Lower lobe of right lung (tissue), 2 donors: ENCODE measurements around the gene CELSR1. TPM values are rescaled to one million over a fixed set of nuclear protein-coding genes. Genes with fewer than 3 reads are reported as not detected.
A peak's percentile ranks its signal among the peaks of the same experiment; 100 is the strongest.

Experiments used
- ATAC-seq, 2 donors: fragments of 200-7000 bp; cut with Tn5 transposase; one replicate each; pipeline ENCODE4 v1.9.1; 2020 to 2022; ENCODE audit warnings: mild to moderate bottlenecking in 2 of 2, moderate library complexity in 2 of 2
- DNase-seq: peaks from one replicate; pipeline ENCODE4 v3.0.0-alpha.2; 2020
- H3K27ac ChIP-seq: fragments of 200-600 bp; one replicate; pipeline ENCODE4 v1.8.0; 2022
- H3K27me3 ChIP-seq: fragments of 200-600 bp; one replicate; pipeline ENCODE4 v1.8.0; 2022; ENCODE audit warnings: low read depth
- H3K36me3 ChIP-seq: fragments of 200-600 bp; one replicate; pipeline ENCODE4 v1.8.0; 2022; ENCODE audit warnings: mild to moderate bottlenecking
- H3K4me1 ChIP-seq: fragments of 200-600 bp; one replicate; pipeline ENCODE4 v1.8.0; 2022
- H3K4me3 ChIP-seq: fragments of 200-600 bp; one replicate; pipeline ENCODE4 v1.8.0; 2022; ENCODE audit warnings: mild to moderate bottlenecking
- H3K9me3 ChIP-seq: fragments of 200-600 bp; one replicate; pipeline ENCODE4 v1.8.0; 2022
- intact Hi-C: fragments of 100-400 bp; cut with DNase I; formaldehyde crosslinking; loops from one replicate; pipeline ENCODE4 v1.11.0; 2022
- total RNA-seq: library from RNA; stranded (reverse); fragmentation: NEBNext Ultra II Directional; extraction: Animal tissue kit (Norgen Biotek cat#: 25700); gene quantifications from one replicate; pipeline ENCODE4 v1.2.1, GENCODE V29; 2021
- TF ChIP-seq, protein P1 (sequence below): fragments of 200-600 bp; IDR thresholded peaks from one replicate; pipeline ENCODE4 v1.8.0; 2022; ENCODE audit warnings: antibody characterized with exemption, mild to moderate bottlenecking
- donor health status: DM: no; HTN: yes; CAD: no; lungs with severe emphysema.

Gene CELSR1
- total RNA-seq, 1 donor from 2014 or later = 51.8 TPM

DNA sequence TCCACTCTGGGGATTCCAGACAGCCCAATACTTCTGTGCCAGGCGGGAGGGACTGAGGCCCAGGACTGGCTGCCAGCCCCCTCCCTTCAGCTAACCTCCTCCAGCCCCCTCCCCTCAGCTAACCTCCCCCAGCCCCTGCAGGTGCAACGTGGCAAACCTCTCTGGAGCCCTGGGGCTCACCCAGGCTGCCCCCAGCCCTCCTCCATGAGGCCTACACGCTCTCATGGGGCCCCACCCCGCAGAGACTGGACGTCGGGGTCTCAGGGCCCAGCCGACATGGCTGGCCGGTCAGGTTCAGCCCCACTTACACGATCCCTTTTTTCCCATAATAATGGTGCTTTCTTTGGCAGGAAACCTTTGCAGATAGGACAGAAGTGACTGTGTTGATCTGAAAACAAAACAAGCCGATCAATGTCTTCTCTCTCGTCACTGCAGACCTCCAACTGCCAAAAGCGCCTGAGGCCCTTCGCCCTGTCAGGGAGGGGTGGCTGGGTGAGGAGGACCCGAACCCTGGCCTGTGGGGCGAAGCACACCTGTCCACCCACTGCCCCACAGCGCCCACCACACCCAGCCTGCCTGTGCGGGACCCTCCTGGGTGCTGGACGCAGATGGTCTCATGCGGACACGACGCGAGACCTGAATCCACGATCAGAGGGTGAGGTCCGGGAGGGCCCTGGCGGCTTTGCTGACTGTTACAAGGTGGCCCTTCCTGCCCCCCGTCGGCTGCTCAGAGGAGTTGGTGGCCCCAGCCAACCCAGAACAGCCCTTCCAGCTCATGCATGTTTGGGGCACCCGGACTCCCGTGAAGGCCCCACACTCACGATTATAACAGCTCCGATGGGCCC lies 168.3 kb downstream of the CELSR1 start:
- Histone ChIP-seq H3K4me1 (peaks cover 4% of the 10 kb centered on the region), H3K9me3 (no peaks in the 10 kb centered on the region), H3K36me3 (peaks cover 17% of the 10 kb centered on the region), H3K4me3 (no peak overlapping the region), H3K27me3 (peaks cover 16% of the 10 kb centered on the region), H3K27ac (no peak overlapping the region)
- intact Hi-C loops = loop anchor here (10.0 kb wide), 1 partner anchor 176 kb away; no protein-coding TSS in a partner anchor
- ATAC-seq = no peak
- TF ChIP-seq, protein P1, sequence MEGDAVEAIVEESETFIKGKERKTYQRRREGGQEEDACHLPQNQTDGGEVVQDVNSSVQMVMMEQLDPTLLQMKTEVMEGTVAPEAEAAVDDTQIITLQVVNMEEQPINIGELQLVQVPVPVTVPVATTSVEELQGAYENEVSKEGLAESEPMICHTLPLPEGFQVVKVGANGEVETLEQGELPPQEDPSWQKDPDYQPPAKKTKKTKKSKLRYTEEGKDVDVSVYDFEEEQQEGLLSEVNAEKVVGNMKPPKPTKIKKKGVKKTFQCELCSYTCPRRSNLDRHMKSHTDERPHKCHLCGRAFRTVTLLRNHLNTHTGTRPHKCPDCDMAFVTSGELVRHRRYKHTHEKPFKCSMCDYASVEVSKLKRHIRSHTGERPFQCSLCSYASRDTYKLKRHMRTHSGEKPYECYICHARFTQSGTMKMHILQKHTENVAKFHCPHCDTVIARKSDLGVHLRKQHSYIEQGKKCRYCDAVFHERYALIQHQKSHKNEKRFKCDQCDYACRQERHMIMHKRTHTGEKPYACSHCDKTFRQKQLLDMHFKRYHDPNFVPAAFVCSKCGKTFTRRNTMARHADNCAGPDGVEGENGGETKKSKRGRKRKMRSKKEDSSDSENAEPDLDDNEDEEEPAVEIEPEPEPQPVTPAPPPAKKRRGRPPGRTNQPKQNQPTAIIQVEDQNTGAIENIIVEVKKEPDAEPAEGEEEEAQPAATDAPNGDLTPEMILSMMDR = no peak
- no peak for DNase-seq

DNA sequence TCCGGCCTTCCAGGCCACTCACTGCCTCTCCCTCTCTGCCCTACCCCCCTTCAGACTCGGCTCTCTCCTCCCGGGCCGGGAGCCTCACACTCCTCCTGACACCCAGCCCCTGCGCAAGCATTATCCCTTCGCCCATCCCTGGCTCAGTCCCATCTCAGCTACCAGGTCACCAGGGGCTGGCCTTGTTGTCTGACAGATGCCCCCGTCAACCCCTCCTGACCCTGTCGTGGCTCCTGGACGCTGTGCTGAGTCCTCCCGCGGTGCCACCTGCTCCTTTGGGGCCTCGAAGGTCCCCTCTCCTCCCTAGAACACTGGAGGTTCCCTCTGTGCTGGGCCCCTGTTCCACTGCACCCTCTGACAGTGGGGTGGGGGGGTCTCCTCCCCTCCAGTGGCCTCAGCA lies 169.0 kb downstream of the CELSR1 start:
- intact Hi-C loops = loop anchor here (10.0 kb wide), 1 partner anchor 176 kb away; no protein-coding TSS in a partner anchor
- DNase-seq = peak; percentile 36
- no peak overlapping the region for H3K27ac ChIP-seq

DNA sequence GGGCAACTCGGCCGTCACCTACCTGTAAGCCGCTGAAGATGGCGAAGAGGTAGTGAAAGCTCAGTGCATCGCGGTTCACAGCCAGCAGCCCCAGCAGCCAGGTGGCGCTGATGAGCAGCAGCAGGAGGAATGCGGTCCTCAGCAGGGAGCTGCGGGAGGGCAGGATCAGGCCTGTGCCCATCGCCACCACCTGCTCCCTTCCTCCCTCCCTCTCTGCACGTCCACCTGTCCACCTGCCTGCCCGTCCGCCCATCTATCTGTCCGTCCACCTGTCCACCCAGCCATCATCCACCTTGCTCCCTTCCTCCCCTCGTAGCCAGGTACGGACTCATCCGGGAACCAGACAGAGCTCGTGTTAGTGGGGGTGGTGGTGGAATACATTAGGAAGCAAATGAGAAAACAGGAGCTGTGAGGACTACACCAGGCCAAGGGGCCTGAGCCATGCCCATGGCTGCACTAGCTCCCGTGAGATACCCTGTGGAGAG lies 169.7 kb downstream of the CELSR1 start:
- peaks cover 30% of the 10 kb centered on the region for H3K36me3 ChIP-seq
- H3K27me3 ChIP-seq = peaks cover 16% of the 10 kb centered on the region
- TF ChIP-seq, protein P1 = peak; percentile 87
- intact Hi-C loops = loop anchor here (10.0 kb wide), 1 partner anchor 177 kb away; no protein-coding TSS in a partner anchor
- no peaks in the 10 kb centered on the region for H3K4me1 ChIP-seq
- ATAC-seq (peak; percentile 77 to 86), DNase-seq (peak; percentile 82)
- H3K4me3 ChIP-seq = no peak overlapping the region
- no peaks in the 10 kb centered on the region for H3K9me3 ChIP-seq
- no peak overlapping the region for H3K27ac ChIP-seq

More for the DNA sequence above, 169.0 kb downstream of the CELSR1 start:
- Histone ChIP-seq H3K27me3 (peaks cover 16% of the 10 kb centered on the region), H3K4me1 (no peaks in the 10 kb centered on the region), H3K4me3 (no peak overlapping the region), H3K36me3 (peaks cover 24% of the 10 kb centered on the region), H3K9me3 (no peaks in the 10 kb centered on the region)
- no peak for ATAC-seq
- TF ChIP-seq, protein P1 = no peak

DNA sequence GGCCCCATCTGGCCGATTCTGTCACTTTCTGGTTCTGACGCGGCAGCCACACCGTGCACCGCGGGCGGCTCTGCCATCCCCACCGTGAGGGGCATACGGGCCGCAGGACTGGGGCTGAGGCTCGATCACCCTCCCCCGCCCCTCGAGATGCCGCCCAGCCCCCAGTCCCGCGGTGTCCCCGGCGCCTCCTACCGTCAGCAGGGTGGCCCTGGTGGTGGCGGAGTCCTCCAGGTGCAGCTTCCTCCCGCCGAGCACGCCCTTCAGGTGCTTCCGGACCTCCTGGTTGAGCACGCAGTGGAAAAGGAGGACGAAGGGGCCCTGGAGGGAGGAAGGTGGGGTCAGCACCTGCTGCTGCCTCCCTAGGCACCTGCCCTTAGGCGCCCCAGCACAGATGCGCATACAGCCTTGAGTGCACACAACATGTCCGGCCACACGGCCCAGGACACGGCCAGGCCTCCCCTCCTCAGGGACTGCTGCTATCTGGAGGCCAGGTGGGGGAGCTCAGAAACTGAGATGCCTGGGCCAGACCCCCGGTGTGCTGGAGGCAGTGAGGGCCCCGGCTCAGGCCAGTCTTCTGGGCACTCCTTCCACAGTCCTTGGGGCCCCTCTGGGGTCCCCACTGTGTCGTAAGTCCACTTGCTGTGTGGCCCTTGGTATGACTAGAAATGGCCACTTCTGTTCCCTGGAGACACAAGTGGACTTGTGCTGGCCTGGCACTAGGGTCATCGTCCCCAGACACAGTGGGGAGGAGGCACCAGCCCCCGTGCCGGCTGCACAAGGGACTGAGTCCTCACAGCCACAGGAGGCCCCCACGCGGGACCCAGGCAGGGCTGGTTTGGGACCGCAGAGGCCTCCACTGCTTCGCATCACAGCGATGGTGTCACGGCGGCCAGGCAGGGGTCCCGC lies 170.4 kb downstream of the CELSR1 start:
- TF ChIP-seq, protein P1 = no peak
- Histone ChIP-seq H3K27me3 (peaks cover 12% of the 10 kb centered on the region), H3K27ac (no peak overlapping the region), H3K36me3 (peaks cover 35% of the 10 kb centered on the region), H3K4me3 (no peak overlapping the region), H3K4me1 (no peaks in the 10 kb centered on the region), H3K9me3 (no peaks in the 10 kb centered on the region)
- DNase-seq (peak; percentile 45), ATAC-seq (peak in 1 of 2 donors; percentile 4)
- intact Hi-C loops = loop anchor here (10.0 kb wide), 1 partner anchor 178 kb away; no protein-coding TSS in a partner anchor

DNA sequence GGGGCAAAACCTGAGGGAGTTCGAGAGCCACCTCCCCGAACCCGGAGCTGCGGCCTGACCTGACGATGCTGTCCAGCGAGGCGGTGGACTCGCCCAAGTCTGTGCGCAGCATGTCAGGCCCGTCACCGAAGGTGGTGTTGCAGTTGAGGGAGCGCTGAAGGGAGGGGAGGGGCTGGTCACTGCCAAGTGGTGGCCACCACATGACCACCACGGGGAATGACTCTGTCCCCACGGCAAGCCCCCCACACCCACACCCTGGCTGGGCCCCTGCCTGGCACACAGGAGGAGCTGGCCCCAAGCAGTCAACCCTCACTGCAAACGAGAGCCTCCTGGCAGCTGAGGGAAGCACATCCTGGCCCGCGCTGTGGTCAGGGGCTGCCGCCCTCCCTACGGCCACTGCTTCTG lies 171.1 kb downstream of the CELSR1 start:
- Histone ChIP-seq H3K9me3 (no peaks in the 10 kb centered on the region), H3K36me3 (peaks cover 39% of the 10 kb centered on the region), H3K27ac (no peak overlapping the region), H3K4me3 (no peak overlapping the region), H3K27me3 (peaks cover 12% of the 10 kb centered on the region), H3K4me1 (no peaks in the 10 kb centered on the region)
- intact Hi-C loops = loop anchor here (10.0 kb wide), 1 partner anchor 178 kb away; no protein-coding TSS in a partner anchor
- DNase-seq (peak; percentile 40), ATAC-seq (no peak)
- TF ChIP-seq, protein P1 = no peak
